ENCODE data around the gene CST2.

The CST2 gene

GRCh38 chr20:23776067-23776771, 50.3 kb downstream of the CST2 start:
- DNase-seq (ENCODE audit: insufficient read length, low spot score) (no peak), FAIRE-seq (no peak)
- TF ChIP-seq SPI1 (IDR thresholded peaks at IDR 0.05; ENCODE audit: low read depth, low read length) (no peak), POLR2A (IDR thresholded peaks at IDR 0.05; ENCODE audit: low read depth, low read length) (no peak)

DNA sequence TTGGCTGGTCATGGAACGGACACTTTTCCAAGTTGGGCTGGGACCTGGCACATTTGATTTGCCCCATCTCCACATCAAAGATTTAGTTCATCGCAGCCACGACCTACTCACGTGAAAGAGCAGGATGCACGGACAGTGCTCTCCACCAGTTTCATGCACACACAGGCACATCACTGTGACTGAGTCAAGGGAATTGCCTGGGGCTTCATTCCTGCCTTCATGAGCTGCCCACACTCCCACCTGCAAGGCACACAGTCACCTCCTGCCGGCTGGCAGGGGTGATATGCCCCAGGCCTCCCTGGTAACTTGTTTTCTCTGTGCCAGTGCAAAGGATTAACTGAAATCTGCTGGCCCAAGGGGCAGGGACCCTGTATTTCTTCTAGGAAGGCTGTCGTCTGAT, 52.4 kb downstream of the CST2 start:
- no peak for FAIRE-seq
- TF ChIP-seq POLR2AphosphoS5 (IDR thresholded peaks at IDR 0.05; ENCODE audit: low read depth, low read length) (no peak), PAX5 (IDR thresholded peaks at IDR 0.05; ENCODE audit: insufficient read depth, low read length, severe bottlenecking) (no peak), POU2F2 (IDR thresholded peaks at IDR 0.05; ENCODE audit: low read depth, low read length) (no peak), POLR2A (IDR thresholded peaks at IDR 0.05; ENCODE audit: low read depth, low read length) (no peak), SPI1 (IDR thresholded peaks at IDR 0.05; ENCODE audit: low read depth, low read length) (no peak)
- no peak for DNase-seq (ENCODE audit: insufficient read length, low spot score)
